Left ventricle myocardium inferior (tissue), 1 donor: Measurements from ENCODE around the gene MXD4. TPM values are rescaled to one million over a fixed set of nuclear protein-coding genes. Genes with fewer than 3 reads are reported as not detected.

Source experiments
- DNase-seq: peaks from one replicate; pipeline ENCODE4 v3.0.0-alpha.2; 2020
- H3K27ac ChIP-seq: fragments of 200-600 bp; replicated peaks from 2 replicates; pipeline ENCODE4 v1.8.0; 2021
- H3K27me3 ChIP-seq: fragments of 200-600 bp; 2 replicates; pipeline ENCODE4 v1.8.0; 2021; ENCODE audit warnings: low read depth
- H3K36me3 ChIP-seq: fragments of 200-600 bp; 2 replicates; pipeline ENCODE4 v1.8.0; 2021
- H3K4me1 ChIP-seq: fragments of 200-600 bp; 2 replicates; pipeline ENCODE4 v1.8.0; 2021
- H3K4me3 ChIP-seq: fragments of 200-600 bp; 2 replicates; pipeline ENCODE4 v1.8.0; 2021; ENCODE audit warnings: mild to moderate bottlenecking, moderate library complexity
- H3K9me3 ChIP-seq: fragments of 200-600 bp; replicated peaks from 2 replicates; pipeline ENCODE4 v1.8.0; 2021
- CTCF ChIP-seq: fragments of 200-600 bp; IDR thresholded peaks from 2 replicates; pipeline ENCODE4 v1.8.0; 2021; ENCODE audit warnings: antibody characterized with exemption, mild to moderate bottlenecking, borderline replicate concordance
- intact Hi-C: fragments of 100-400 bp; cut with micrococcal nuclease; formaldehyde crosslinking; loops from one replicate; pipeline ENCODE4 v1.11.0; 2022
- total RNA-seq: library from RNA; stranded (reverse); fragmentation: NEBNext Ultra II Directional; extraction: Animal tissue kit (Norgen Biotek cat#: 25700); gene quantifications from one replicate; pipeline ENCODE4 v1.2.1, GENCODE V29; 2021
- donor health status: DM: no; HTN: yes; CAD: no; lungs with severe emphysema.

The MXD4 gene
- total RNA-seq, 1 donor from 2014 or later = 40.4 TPM

GRCh38 chr4:2250357-2251072 is 11.4 kb downstream of the MXD4 start:
- no peak overlapping the region for H3K27ac ChIP-seq
- intact Hi-C loops = no loop called here
- TF ChIP-seq CTCF = no peak
- no peak overlapping the region for H3K4me3 ChIP-seq
- H3K27me3 ChIP-seq = no peaks in the 10 kb centered on the region
- DNase-seq = no peak
- no peaks in the 10 kb centered on the region for H3K9me3 ChIP-seq
- peaks cover 41% of the 10 kb centered on the region for H3K4me1 ChIP-seq
- peaks cover 74% of the 10 kb centered on the region for H3K36me3 ChIP-seq

GRCh38 chr4:2249526-2250356 is 12.2 kb downstream of the MXD4 start:
- no peak for TF ChIP-seq CTCF
- Histone ChIP-seq H3K4me1 (peaks cover 41% of the 10 kb centered on the region), H3K36me3 (peaks cover 70% of the 10 kb centered on the region), H3K4me3 (no peak overlapping the region), H3K27ac (no peak overlapping the region), H3K27me3 (no peaks in the 10 kb centered on the region), H3K9me3 (no peaks in the 10 kb centered on the region)
- DNase-seq = no peak
- intact Hi-C loops = no loop called here

GRCh38 chr4:2248821-2249261 is 13.1 kb downstream of the MXD4 start:
- H3K9me3 ChIP-seq = no peaks in the 10 kb centered on the region
- intact Hi-C loops = no loop called here
- H3K36me3 ChIP-seq = peaks cover 61% of the 10 kb centered on the region
- DNase-seq = no peak
- peaks cover 41% of the 10 kb centered on the region for H3K4me1 ChIP-seq
- H3K27ac ChIP-seq = no peak overlapping the region
- no peaks in the 10 kb centered on the region for H3K27me3 ChIP-seq
- TF ChIP-seq CTCF = no peak
- no peak overlapping the region for H3K4me3 ChIP-seq

GRCh38 chr4:2248044-2248780 is 13.7 kb downstream of the MXD4 start:
- Histone ChIP-seq H3K36me3 (peaks cover 56% of the 10 kb centered on the region), H3K9me3 (no peaks in the 10 kb centered on the region), H3K4me1 (peaks cover 41% of the 10 kb centered on the region), H3K4me3 (no peak overlapping the region), H3K27me3 (no peaks in the 10 kb centered on the region), H3K27ac (no peak overlapping the region)
- TF ChIP-seq CTCF = no peak
- intact Hi-C loops = no loop called here
- DNase-seq = no peak
